ENCODE results near the gene PMM1. TPM values are rescaled to one million over a fixed set of nuclear protein-coding genes. Genes with fewer than 3 reads are reported as not detected.

Gene PMM1
- polyA plus RNA-seq, 1 donor (not counting 4 experiments of a cell fraction or from before 2014, with no cell fraction given), result 39.6 TPM

- Histone ChIP-seq H4K20me1 (ENCODE audit: control insufficient read depth, extremely low read depth, insufficient read depth, low read length) (no peaks in the 10 kb centered on the region), H3K36me3 (ENCODE audit: control insufficient read depth in 2 of 2, extremely low read depth in 1 of 2, insufficient read depth in 2 of 2, low read length in 2 of 2) (no peaks in the 10 kb centered on the region), H3K4me3 (ENCODE audit: control insufficient read depth in 2 of 3, extremely low read depth in 1 of 3, insufficient read depth in 2 of 3, low read depth in 1 of 3, low read length in 3 of 3) (no peak overlapping the region), H3K27me3 (ENCODE audit: control insufficient read depth, extremely low read depth, insufficient read depth, low read length) (peaks cover 30% of the 10 kb centered on the region), H3K4me2 (ENCODE audit: control insufficient read depth, extremely low read depth, insufficient read depth, low read depth, low read length) (no peak overlapping the region), H3K4me1 (ENCODE audit: control insufficient read depth, extremely low read depth, insufficient read depth, low read length) (no peaks in the 10 kb centered on the region), H3K9ac (ENCODE audit: control insufficient read depth, extremely low read depth, insufficient read depth, low read length) (no peak overlapping the region), H3K9me3 (ENCODE audit: control insufficient read depth, low read depth, low read length) (no peaks in the 10 kb centered on the region), H3K27ac (ENCODE audit: control insufficient read depth, insufficient read depth, low read length) (no peak overlapping the region), H3K79me2 (ENCODE audit: control insufficient read depth, insufficient read depth, low read length) (no peaks in the 10 kb centered on the region), H2AFZ (ENCODE audit: control insufficient read depth, low read length) (no peak overlapping the region), H3K9me1 (ENCODE audit: control insufficient read depth, extremely low read depth, insufficient read depth, low read length) (no peaks in the 10 kb centered on the region)
- no peak for FAIRE-seq
- dilution Hi-C loops (cut with MboI; ENCODE audit: extremely low pct_ligation_motif_present, low sequenced_read_pairs), result no loop called here
- DNase-seq (ENCODE audit: low read depth, low spot score), result no peak
- TF ChIP-seq EZH2 (IDR thresholded peaks at IDR 0.05; ENCODE audit: low read length), result no peak
- TF ChIP-seq CTCF (optimal IDR thresholded peaks at IDR 0.05 in 1 of 3, IDR thresholded peaks at IDR 0.05 in 1 of 3, conservative IDR thresholded peaks at IDR 0.05 in 1 of 3; ENCODE audit: extremely low read depth in 1 of 3, insufficient read depth in 2 of 3, low read length in 3 of 3), result no peak
Observed at GRCh38 chr22:41557401-41558240, 32.0 kb downstream of the PMM1 start.

- dilution Hi-C loops (cut with MboI; ENCODE audit: extremely low pct_ligation_motif_present, low sequenced_read_pairs), result no loop called here
- Histone ChIP-seq H2AFZ (ENCODE audit: control insufficient read depth, low read length) (no peak overlapping the region), H3K36me3 (ENCODE audit: control insufficient read depth in 2 of 2, extremely low read depth in 1 of 2, insufficient read depth in 2 of 2, low read length in 2 of 2) (no peaks in the 10 kb centered on the region), H3K4me2 (ENCODE audit: control insufficient read depth, extremely low read depth, insufficient read depth, low read depth, low read length) (no peak overlapping the region), H3K79me2 (ENCODE audit: control insufficient read depth, insufficient read depth, low read length) (no peaks in the 10 kb centered on the region), H3K4me1 (ENCODE audit: control insufficient read depth, extremely low read depth, insufficient read depth, low read length) (no peaks in the 10 kb centered on the region), H3K4me3 (ENCODE audit: control insufficient read depth in 2 of 3, extremely low read depth in 1 of 3, insufficient read depth in 2 of 3, low read depth in 1 of 3, low read length in 3 of 3) (no peak overlapping the region), H3K27ac (ENCODE audit: control insufficient read depth, insufficient read depth, low read length) (no peak overlapping the region), H3K9me1 (ENCODE audit: control insufficient read depth, extremely low read depth, insufficient read depth, low read length) (no peaks in the 10 kb centered on the region), H3K9me3 (ENCODE audit: control insufficient read depth, low read depth, low read length) (no peaks in the 10 kb centered on the region), H4K20me1 (ENCODE audit: control insufficient read depth, extremely low read depth, insufficient read depth, low read length) (no peaks in the 10 kb centered on the region), H3K27me3 (ENCODE audit: control insufficient read depth, extremely low read depth, insufficient read depth, low read length) (peaks cover 20% of the 10 kb centered on the region), H3K9ac (ENCODE audit: control insufficient read depth, extremely low read depth, insufficient read depth, low read length) (no peak overlapping the region)
- no peak for FAIRE-seq
- TF ChIP-seq EZH2 (IDR thresholded peaks at IDR 0.05; ENCODE audit: low read length), result no peak
- no peak for TF ChIP-seq CTCF (optimal IDR thresholded peaks at IDR 0.05 in 1 of 3, IDR thresholded peaks at IDR 0.05 in 1 of 3, conservative IDR thresholded peaks at IDR 0.05 in 1 of 3; ENCODE audit: extremely low read depth in 1 of 3, insufficient read depth in 2 of 3, low read length in 3 of 3)
- DNase-seq (ENCODE audit: low read depth, low spot score), result no peak
Observed at GRCh38 chr22:41556561-41556960, 33.1 kb downstream of the PMM1 start.
